Panc1 (cell line): ENCODE data around the gene OR2T1. TPM values are rescaled to one million over a fixed set of nuclear protein-coding genes. Genes with fewer than 3 reads are reported as not detected.
"Not testable (repeated sequence)": the region's sequence is repeated elsewhere in the genome, so short reads cannot be mapped to it uniquely, and the experiment has no call there.

Source experiments
- ATAC-seq: fragments of 200-7000 bp; cut with Tn5 transposase; 2 replicates; pipeline ENCODE4 v1.9.1; 2020; ENCODE audit warnings: mild to moderate bottlenecking, moderate library complexity
- BruUV-seq: library from RNA; stranded (reverse); fragments of 400-500 nt; replicated peaks from 2 replicates; lab custom pipeline; 2021; lab: Mats Ljungman, UMichigan
- CTCF ChIA-PET: fragments of 300-600 bp; sonication (Branson Sonifier 250); formaldehyde crosslinking; loops from one replicate; lab custom pipeline; 2022; ENCODE audit warnings: antibody characterized with exemption; lab: Charles Lee
- POLR2A ChIA-PET: fragments of 300-600 bp; sonication (Branson Sonifier 250); formaldehyde crosslinking; loops from one replicate; lab custom pipeline; 2022; ENCODE audit warnings: antibody characterized with exemption; lab: Charles Lee
- DNase-seq: peaks from one replicate; pipeline ENCODE4 v3.0.0-alpha.2; 2010; ENCODE audit warnings: low read depth, low spot score
- H3K27ac ChIP-seq: 2 replicates; pipeline ENCODE4 v1.5.1; 2011; ENCODE audit warnings: mild to moderate bottlenecking, low read length, inconsistent platforms
- H3K27me3 ChIP-seq: fragments of 200-500 bp; sonication (Bioruptor generic); 2 replicates; pipeline ENCODE4 v1.6.0; 2014; ENCODE audit warnings: low read length, inconsistent platforms; ENCODE audit not compliant: control insufficient read depth, insufficient read depth
- H3K36me3 ChIP-seq: fragments of 200-500 bp; sonication (Bioruptor generic); 2 replicates; pipeline ENCODE4 v1.5.1; 2014; ENCODE audit warnings: inconsistent platforms, mild to moderate bottlenecking, low read length, moderate library complexity; ENCODE audit not compliant: control insufficient read depth, insufficient read depth
- H3K4me1 ChIP-seq: 2 replicates; pipeline ENCODE4 v1.5.1; 2011; ENCODE audit warnings: inconsistent platforms, mild to moderate bottlenecking, low read length, moderate library complexity; ENCODE audit not compliant: control insufficient read depth, insufficient read depth
- H3K4me3 ChIP-seq, 2 experiments: 2 replicates each; pipeline ENCODE4 v1.5.1; 2011 to 2012; ENCODE audit warnings: low read depth in 2 of 2, low read length in 2 of 2, mild to moderate bottlenecking in 2 of 2, inconsistent platforms in 1 of 2, moderate library complexity in 1 of 2
- H3K9me3 ChIP-seq: fragments of 200-500 bp; sonication (Bioruptor generic); 2 replicates; pipeline ENCODE4 v1.5.1; 2014; ENCODE audit warnings: low read depth, mild to moderate bottlenecking, inconsistent platforms, low read length, moderate library complexity; ENCODE audit not compliant: control insufficient read depth, insufficient read depth
- POLR2AphosphoS5 ChIP-seq: IDR thresholded peaks from 2 replicates; pipeline ENCODE4 v1.6.1; 2012; ENCODE audit warnings: mild to moderate bottlenecking, low read depth, low read length, moderate library complexity
- REST ChIP-seq, 2 experiments: IDR thresholded peaks; 2 replicates each; pipeline ENCODE4 v1.6.1; 2011 to 2012; ENCODE audit warnings: low read depth in 2 of 2, control low read depth in 1 of 2, low read length in 1 of 2, mild to moderate bottlenecking in 1 of 2, moderate library complexity in 1 of 2; ENCODE audit not compliant: insufficient read depth in 1 of 2
- SIN3A ChIP-seq: IDR thresholded peaks from 2 replicates; pipeline ENCODE4 v1.6.1; 2012; ENCODE audit warnings: low read depth, mild to moderate bottlenecking, low read length, moderate library complexity, borderline replicate concordance; ENCODE audit not compliant: insufficient read depth
- TCF7L2 ChIP-seq: IDR thresholded peaks from 2 replicates; pipeline ENCODE4 v1.6.1; 2011; ENCODE audit warnings: mild to moderate bottlenecking, low read depth, low read length, inconsistent platforms
- in situ Hi-C: cut with HindIII; loops from 2 replicates; pipeline ENCODE4 v1.10.0; 2016; ENCODE audit warnings: low sequenced_read_pairs, low pct_unique_long_range_greater_than_20kb
- intact Hi-C: fragments of 100-400 bp; cut with micrococcal nuclease; formaldehyde crosslinking; loops from one replicate; pipeline ENCODE4 v1.10.0; 2022; ENCODE audit not compliant: unreplicated experiment
- total RNA-seq: library from RNA; stranded (reverse); gene quantifications from one replicate; pipeline ENCODE4 v1.2.1, GENCODE V29; 2021; ENCODE audit not compliant: unreplicated experiment
- TF ChIP-seq, protein P1 (sequence below): fragments of 450-650 bp; IDR thresholded peaks from 2 replicates; pipeline ENCODE4 v1.5.1; 2017; ENCODE audit warnings: mild to moderate bottlenecking

The OR2T1 gene
- total RNA-seq, 1 experiment from 2014 or later = not detected

DNA sequence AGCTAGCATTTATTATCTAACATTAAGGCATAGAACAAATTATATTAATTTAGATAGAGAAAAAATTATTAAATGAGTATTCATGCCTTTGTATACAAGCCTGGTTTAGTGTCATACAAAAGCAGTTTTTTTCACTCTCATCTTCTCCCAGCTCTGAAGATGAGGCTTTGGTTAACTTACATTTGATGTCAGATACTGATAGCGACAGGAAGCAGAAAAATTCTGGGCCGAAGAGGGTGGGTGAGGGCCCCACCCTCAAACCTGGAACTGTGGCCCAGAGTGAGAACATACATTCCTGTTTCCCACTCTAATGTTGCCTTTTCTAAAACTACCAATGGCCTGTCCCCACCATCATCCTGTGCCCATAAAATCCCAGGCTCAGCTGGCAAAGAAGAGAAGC, 15.0 kb downstream of the OR2T1 start:
- Histone ChIP-seq H3K36me3 (no peaks in the 10 kb centered on the region), H3K27me3 (no peaks in the 10 kb centered on the region), H3K27ac (no peak overlapping the region), H3K4me3 (no peak overlapping the region), H3K9me3 (peaks cover 8% of the 10 kb centered on the region; the same call in 1 of the 2 replicates), H3K4me1 (no peaks in the 10 kb centered on the region)
- DNase-seq (no peak), ATAC-seq (no peak)
- intact Hi-C loops = no loop called here
- no TSS peak for BruUV-seq
- CTCF ChIA-PET = no interaction called here
- in situ Hi-C loops = no loop called here
- TF ChIP-seq, protein P1, sequence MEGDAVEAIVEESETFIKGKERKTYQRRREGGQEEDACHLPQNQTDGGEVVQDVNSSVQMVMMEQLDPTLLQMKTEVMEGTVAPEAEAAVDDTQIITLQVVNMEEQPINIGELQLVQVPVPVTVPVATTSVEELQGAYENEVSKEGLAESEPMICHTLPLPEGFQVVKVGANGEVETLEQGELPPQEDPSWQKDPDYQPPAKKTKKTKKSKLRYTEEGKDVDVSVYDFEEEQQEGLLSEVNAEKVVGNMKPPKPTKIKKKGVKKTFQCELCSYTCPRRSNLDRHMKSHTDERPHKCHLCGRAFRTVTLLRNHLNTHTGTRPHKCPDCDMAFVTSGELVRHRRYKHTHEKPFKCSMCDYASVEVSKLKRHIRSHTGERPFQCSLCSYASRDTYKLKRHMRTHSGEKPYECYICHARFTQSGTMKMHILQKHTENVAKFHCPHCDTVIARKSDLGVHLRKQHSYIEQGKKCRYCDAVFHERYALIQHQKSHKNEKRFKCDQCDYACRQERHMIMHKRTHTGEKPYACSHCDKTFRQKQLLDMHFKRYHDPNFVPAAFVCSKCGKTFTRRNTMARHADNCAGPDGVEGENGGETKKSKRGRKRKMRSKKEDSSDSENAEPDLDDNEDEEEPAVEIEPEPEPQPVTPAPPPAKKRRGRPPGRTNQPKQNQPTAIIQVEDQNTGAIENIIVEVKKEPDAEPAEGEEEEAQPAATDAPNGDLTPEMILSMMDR = no peak
- TF ChIP-seq POLR2AphosphoS5 (no peak), TCF7L2 (no peak), REST (IDR thresholded peaks at IDR 0.05; ENCODE audit: insufficient read depth in 1 of 2, low read depth in 2 of 2, low read length in 1 of 2) (no peak)
- POLR2A ChIA-PET = no interaction called here

- no peak overlapping the region for H3K4me3 ChIP-seq
- DNase-seq (no peak), ATAC-seq (no peak)
- intact Hi-C loops = no loop called here
- TF ChIP-seq SIN3A (no peak), TCF7L2 (no peak), POLR2AphosphoS5 (no peak), REST (IDR thresholded peaks at IDR 0.05; ENCODE audit: insufficient read depth in 1 of 2, low read depth in 2 of 2, low read length in 1 of 2) (no peak)
- TF ChIP-seq, protein P1 = no peak
- in situ Hi-C loops = no loop called here
- CTCF ChIA-PET = no interaction called here
- no TSS peak for BruUV-seq
- H3K36me3 ChIP-seq = no peaks in the 10 kb centered on the region
- no peaks in the 10 kb centered on the region for H3K27me3 ChIP-seq
- no peak overlapping the region for H3K27ac ChIP-seq
- no peaks in the 10 kb centered on the region for H3K4me1 ChIP-seq
- POLR2A ChIA-PET = no interaction called here
- H3K9me3 ChIP-seq = peaks cover 8% of the 10 kb centered on the region; the same call in 1 of the 2 replicates
These were observed 18.5 kb downstream of the OR2T1 start for GRCh38 chr1:248421384-248421783.

GRCh38 chr1:248427526-248428191, 24.8 kb downstream of the OR2T1 start:
- H3K27me3 ChIP-seq, H3K27ac ChIP-seq, H3K4me3 ChIP-seq, CTCF ChIA-PET, BruUV-seq, H3K36me3 ChIP-seq, DNase-seq, intact Hi-C loops, POLR2A ChIA-PET, ATAC-seq, H3K9me3 ChIP-seq, in situ Hi-C loops, H3K4me1 ChIP-seq: not testable (repeated sequence)

GRCh38 chr1:248428192-248428533, 25.3 kb downstream of the OR2T1 start:
- H3K4me1 ChIP-seq, DNase-seq, CTCF ChIA-PET, H3K9me3 ChIP-seq, POLR2A ChIA-PET, H3K27ac ChIP-seq, H3K4me3 ChIP-seq, H3K27me3 ChIP-seq, ATAC-seq, intact Hi-C loops, BruUV-seq, H3K36me3 ChIP-seq, in situ Hi-C loops: not testable (repeated sequence)
